GM21423 (cell line): ENCODE measurements around the gene DLG2.
"Not testable (repeated sequence)": the region's sequence is repeated elsewhere in the genome, so short reads cannot be mapped to it uniquely, and the experiment has no call there.

Experiments used
- ATAC-seq: cut with Tn5 transposase; IDR thresholded peaks from one replicate; pipeline ENCODE4 v1.9.1; 2021; ENCODE audit warnings: mild to moderate bottlenecking, moderate library complexity; ENCODE audit not compliant: unreplicated experiment

The DLG2 gene

DNA sequence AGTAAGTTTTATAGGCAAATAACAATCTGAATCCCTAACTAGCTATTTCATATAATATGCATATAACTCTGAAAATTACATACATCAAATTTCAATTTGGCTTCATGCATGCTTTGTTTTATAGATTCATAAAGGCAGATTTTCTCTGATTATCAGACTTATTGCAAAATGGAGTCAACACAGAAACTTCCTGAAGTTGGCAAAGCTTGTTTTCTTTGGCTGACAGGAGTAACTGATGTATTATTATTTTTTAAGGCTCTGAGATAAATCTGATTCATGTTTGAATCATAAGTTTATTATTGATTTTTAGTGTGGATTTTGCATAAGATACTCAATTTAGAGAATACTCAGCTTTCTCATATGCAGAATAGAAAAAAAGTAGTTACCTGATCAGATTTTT is 1984.6 kb downstream of the DLG2 start:
- no peak for ATAC-seq

DNA sequence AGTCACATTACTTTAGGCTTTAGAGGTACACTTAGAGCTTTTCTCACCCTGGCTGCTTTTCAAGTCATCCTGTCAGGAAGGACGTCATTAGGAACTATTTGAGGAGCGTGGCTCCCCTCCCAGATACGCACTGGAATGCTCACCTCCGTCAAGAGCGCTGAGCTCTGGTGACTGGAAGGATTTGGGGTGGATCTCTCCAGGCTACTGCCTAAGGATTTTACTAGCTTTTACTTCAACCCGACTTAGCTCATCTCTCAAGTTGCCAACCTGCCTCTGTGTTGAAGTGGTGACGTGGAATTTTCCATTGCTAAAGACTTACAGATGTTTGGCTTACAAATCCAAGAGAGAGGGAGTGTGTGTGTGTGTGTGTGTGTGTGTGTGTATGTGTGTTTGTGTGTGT is 1985.6 kb downstream of the DLG2 start:
- no peak for ATAC-seq

DNA sequence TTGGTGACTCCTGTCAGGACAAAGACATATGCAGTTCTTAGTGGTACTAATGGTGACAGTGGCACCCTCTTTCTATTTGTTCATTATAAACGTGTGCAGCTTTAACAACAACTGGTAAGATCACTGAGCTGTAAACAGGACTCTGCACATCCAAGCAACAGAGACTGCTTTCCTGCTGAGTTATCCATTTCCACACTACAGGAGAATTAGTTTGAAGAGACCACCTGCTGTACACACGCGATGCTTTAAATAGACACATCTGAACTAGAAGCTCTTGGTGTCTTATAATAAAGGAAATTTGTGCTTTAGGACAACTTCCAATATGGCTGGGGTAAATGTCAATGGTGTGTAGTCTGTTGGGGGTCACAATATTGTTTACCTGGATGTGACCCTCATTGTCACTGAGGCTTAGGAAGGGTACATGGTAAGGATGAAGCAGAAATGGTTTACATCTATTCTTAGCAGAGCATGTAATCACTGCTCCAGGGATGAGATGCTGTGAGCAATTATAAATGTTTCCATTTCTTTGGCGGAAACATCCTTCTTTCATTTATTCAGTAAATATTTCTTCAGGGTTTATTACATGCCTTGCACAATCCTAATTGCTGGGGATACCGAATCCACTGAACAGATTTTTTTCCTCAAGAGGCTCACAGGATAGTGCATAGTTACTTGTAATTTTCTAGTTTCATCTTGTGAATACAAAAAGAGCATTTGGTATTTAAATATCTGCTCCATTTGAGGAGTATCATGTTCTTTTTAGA is 1987.0 kb downstream of the DLG2 start:
- no peak for ATAC-seq

DNA sequence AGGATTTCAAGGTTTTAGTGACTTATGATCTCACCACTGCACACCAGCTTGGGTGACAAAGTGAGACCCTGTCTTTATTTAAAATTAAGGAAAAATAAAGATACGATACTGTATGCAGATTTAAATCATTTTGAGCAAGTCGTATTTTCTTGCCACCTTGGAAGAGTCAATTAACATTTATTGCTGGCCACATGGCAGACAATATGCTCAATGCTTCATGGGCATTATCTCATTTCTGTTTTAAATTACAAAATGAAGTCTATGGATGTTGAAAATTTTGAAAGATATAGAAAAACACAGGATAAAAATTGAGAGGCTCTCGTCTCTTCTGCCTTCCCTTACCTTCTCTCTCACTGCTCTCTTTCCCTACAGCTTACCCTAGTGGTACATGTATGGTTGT is 1992.0 kb downstream of the DLG2 start:
- no peak for ATAC-seq

DNA sequence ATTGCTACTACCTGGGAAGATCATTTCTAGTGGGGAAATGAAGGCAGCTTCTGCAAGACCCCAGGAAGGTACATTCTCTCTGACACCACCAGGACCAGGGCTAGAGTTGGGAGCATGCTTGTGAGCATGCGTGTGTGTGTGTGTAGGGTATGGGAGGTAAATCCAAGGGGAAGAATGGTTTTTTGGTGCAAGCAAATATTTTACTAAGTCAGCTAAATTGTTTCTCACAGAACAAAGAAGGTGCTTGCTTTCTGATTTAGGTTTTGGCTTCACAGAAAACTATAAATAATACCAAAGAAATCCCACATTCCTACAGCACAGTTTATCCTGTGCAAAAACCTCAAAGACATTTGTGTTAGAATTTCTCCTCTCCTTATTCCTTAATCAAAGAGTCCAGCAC is 1996.9 kb downstream of the DLG2 start:
- ATAC-seq: no peak

DNA sequence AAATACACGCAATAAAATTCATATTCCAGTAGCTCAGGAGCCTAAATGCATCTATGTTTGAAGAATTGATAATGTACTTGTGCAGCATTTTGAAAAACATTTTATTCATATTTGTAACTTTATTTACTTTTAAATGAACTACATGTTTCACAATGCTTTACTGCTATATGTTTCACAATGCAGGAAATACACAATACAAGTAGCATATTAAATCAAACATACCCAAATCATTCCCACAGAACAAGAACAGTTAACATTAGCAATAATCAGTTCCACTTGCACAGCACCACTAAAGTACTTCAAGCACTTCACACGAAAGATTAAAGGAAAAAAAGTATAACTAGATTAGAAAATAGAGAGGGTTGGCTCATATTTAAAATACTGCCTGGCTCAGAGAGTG is 1997.4 kb downstream of the DLG2 start:
- no peak for ATAC-seq

DNA sequence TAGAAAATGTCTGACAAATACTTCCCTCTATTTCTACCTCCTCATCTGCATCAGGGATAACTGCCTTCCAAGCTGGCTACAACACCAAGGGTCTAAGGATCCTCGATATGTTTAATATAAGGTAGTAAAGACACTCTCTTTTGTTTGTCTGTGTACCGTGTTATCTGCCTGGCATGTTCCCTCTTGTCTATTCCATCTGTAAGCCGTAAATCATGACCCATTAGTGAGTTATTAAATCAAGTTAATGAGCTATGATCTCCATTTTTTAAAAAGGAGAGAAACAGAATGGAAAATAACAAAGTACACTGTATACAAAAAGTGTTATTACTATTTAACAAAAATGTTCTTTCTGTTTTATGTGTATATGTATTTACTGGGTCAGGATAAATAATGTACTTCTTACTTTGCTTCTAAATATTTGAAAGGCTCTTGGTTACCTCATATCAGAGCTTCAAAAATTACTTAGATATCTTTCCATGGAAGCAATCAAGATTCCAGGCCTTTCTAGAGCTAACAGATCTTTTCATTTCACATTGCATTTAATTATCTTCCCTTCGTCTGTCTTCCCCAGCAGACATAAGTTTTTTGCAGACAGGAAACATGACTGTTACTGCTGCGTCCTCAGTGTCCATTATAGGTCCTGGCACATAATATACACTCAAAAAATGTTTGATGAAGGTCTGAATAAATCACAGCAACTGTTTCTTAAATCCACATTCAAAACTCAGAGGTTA is 1998.4 kb downstream of the DLG2 start:
- ATAC-seq: no peak

DNA sequence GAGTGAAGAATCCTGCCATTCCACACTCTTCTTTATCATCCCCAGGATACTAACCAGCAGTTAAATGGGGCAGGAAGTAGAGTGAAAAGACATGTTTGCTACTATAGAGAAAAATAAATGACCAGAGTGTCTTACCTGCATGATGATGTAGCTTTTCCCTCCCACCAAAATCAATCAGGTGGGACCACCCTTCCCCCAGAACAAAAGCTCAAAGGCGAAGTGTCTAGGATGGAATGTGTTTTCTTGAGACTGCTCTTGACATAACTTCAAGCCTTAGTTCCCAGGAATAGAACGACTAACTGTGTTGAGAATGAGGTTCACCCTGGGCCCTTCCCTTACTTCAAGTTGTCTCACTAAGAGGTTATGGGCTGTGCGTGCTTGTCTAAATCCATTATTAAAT is 2001.8 kb downstream of the DLG2 start:
- no peak for ATAC-seq

DNA sequence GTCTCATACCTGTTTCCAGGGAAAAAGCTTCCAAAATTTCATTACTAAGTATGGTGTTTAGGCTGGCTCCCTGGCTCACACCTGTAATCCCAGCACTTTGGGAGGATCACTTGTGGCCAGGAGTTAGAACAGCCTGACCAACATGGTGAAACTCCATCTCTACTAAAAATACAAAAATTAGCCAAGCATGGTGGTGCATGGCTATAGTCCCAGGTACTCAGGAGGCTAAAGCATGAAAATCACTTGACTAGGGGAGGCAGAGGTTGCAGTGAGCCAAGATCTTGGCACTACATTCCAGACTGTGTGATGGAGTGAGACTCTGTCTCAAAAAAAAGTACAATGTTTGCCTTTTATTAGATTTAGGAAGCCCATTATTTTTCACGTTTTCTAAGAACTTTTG is 2009.5 kb downstream of the DLG2 start:
- no peak for ATAC-seq

DNA sequence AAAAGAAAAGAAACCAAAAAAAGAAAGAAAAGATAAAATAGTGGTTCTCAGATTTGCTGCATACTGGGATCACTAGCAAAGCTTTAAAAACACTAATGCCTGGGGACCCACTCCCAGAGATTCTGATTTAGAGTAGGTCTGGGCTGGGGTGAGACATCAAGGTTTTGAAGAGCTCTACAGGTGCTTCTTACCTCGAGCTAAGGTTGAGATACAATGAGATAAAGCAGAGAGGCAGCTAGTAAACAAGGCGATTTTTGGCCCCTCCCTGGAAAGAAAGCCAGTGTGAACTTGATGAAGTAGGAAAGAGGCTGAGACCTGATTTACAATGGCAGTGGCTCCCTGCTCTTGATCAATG is 2013.4 kb downstream of the DLG2 start:
- ATAC-seq: peak; percentile 11

DNA sequence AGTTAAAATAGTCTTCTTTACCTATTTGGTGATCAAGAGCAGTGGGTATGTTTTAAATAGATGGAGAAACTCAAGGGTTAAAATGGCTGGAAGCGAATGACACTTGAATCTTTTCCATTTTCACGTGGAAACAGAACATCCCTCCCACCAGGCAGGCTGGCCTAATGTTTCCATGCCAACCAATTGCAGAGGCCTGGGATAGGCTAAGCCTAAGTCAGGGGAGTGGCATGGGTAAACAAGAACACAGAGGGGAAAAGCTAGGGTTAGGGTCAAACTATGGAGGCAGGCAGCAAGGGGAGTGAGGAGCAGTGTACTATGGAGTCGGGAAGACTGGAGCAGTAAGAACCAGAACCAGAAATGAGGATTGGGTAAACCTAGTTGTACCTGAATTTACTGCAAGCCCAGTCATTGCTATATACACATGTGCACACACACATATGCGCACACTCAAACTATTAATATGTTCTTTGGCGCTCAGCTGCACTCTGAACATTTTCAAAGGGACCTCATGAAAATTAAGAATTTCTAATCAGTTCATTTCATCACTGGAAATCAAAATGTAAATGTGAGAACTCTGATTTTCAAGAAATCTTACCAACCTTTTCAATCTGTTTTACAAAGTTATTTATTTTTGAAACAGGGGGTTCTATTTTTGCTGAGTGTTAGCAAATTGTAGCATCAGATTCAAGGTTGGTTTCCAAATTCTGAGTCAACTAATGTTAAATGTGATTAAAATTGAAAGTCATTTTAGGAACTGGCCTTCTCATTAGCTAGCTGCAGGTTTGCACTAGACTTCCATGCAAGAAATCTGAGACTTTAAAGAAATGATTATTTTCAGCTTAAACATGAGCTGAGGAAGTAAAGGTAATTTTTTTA is 2014.0 kb downstream of the DLG2 start:
- peak; percentile 76 for ATAC-seq

DNA sequence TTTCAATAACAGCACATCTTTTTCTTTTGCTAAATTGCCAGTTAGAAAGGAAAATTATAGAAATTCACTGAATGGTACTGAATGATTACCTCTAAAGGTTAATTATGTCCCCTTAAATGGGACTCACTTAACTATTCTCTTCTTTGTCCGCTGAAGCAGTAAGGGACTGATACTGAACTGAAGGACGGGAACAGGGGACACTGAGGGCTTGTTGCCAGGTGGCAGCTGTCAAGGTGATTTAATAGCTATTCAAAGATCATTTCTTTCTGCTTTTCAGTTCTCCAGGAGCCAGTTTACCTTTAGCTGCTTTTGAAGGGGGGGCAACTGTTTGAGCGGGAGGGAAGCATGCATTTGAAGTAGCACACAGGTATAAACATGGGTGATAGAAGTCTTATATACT is 2015.5 kb downstream of the DLG2 start:
- no peak for ATAC-seq

DNA sequence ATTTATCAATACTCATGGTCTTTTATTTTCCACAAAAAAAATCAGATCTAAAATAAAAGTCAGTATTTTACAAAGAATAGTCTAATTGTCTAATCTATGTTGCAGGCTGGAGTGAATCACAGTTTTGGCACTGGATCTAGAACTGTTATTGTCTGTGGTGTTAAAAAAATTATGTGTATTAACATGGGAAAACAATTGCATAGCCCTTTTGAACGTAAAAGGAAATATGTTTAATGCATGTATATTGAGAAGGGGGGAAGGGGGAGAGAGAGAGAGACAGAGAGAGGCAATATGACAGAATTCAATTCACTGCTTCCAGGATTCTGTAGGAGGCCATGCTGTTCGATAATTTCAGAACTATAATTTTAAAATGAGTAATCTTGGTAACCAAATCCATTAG is 2016.1 kb downstream of the DLG2 start:
- ATAC-seq: no peak

DNA sequence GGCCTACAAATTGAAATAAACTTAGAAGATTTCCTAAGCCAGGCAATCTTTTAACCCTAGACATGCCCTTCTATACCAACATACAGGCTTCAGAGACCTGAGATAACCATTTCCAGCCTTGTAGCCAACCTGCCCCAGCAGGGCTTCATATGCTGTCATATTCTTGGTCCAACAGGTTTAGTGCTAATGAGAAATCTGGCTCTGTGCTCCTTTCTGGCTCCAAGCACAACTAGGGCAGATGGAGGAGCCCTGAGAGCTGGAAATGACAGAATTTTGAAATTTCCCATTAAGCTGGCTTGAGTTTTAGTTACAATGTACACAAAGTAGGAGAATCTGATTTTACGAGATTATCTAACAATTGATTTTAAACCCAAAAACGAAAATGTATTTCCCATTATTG is 2018.0 kb downstream of the DLG2 start:
- no peak for ATAC-seq

DNA sequence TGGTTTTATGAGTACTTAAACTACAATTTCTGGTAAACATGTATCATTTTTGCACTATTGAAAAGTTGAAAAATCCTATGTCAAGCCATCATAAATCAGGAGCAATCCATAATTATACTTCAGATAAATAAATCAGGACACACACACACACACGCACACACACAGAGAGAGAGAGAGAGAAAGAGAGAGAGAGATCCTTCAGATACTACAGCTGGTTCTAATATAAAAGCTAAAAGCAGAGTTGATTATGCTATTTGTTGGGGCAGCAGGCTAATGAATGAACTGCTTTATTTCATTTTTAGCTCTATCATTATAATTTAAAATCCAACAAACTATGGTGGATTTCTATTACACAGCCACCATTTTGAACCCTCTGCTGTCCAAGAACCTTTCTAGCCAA is 2018.6 kb downstream of the DLG2 start:
- no peak for ATAC-seq

DNA sequence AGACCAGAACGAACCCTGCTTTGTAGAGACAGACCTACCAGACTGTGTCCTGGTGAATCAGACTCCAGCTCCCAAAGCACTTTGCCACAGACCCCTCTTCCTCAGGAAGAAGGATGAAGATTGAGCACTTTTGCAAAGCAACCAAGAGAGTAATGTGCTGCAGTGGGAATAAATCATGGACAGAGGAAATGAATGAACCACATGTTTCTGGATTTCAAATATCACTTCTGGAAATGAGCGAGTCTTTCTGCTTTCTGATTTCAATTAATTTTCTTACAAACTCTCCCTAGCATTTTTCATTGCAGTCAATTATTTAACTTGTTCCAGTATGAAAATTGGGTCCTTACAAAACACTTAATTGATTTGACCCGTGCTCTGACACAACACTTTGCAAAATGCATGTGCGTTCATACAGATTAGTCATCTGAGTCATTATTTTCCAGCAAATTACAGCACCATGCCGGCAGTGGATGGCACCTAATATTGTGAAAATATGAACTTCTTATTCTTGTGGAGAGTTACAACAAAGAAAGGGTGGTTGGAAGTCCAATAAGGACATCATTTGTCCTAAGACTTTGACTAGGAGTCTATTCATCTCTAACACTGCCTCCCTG is 2025.1 kb downstream of the DLG2 start:
- ATAC-seq: no peak

DNA sequence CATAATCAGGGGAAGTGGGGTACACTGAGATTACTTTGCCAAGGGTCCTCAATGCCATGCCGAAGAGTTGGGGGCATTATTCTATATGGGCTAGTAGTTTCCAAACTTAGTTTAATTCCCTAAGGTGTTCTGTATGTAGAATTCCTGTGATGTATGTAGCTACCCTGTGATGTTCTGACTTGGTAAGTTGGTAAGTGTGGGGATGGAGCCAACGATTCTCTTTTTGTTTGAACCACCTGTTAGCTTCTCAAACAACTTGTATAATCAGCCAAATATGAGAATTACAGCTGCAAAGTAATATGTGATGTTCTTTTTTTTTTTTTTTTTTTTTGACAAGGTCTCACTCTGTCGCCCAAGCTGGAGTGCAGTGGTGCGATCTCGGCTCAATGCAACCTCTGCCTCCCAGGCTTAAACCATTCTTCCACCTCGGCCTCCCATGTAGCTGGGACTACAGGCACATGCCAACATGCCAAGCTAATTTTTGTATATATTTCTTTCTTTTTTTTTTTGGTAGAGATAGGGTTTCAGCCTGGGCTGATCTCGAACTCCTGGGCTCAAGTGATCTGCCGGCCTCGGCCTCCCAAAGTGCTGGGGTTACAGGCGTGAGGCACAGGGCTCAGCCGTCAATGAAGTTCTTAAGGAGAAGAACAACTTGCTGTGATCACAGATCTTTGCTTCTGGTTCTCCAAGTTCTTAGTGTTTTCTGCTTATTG is 2025.8 kb downstream of the DLG2 start:
- no peak for ATAC-seq

DNA sequence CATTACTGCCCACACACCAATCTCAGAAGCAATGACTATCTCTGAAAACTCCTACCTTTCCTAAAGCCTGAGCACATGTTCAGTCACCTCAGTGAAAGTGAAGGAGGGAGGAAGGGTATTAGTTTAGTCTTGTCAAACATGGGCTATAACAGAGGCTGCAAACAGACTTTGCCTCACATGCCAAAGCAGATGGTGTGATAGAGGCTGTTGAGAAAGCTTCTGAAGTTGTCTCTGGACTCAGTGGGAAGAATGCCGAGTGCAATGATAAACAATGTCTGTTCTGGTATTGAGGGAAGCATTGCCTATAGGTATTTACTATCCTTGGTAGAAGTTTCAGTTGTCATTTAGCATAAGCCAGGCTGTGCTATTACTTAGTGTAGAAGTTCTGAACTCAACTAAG is 2026.5 kb downstream of the DLG2 start:
- ATAC-seq: no peak

DNA sequence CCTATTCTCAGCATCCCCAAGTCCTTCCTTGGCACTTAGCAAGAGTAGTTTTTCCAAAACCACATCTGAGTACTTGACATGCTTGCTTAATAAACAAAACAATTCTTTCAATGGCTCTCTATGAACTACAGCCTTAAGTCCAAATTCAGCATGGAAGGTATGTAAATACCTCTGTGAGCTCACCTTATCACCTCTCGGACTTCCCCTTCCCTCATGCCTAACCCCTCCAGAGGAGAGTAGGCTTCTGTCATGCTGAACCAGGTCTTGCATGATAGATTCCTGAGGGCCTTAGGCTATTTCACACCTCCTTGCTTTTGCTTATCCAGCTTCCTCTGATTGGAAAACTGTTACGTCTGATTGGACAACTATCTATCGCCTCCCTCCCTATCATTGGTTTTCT is 2028.1 kb downstream of the DLG2 start:
- no peak for ATAC-seq

DNA sequence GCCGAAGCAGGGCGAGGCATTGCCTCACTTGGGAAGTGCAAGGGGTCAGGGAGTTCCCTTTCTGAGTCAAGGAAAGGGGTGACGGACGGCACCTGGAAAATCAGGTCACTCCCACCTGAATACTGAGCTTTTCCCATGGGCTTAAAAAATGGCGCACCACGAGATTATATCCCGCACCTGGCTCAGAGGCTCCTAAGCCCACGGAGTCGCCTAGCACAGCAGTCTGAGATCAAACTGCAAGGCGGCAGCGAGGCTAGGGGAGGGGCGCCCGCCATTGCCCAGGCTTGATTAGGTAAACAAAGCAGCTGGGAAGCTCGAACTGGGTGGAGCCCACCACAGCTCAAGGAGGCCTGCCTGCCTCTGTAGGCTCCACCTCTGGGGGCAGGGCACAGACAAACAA is 2039.3 kb downstream of the DLG2 start:
- ATAC-seq: not testable (repeated sequence)
